HG02798 (cell line): ENCODE results near the gene TMEM80.
"Not testable (repeated sequence)": the region's sequence is repeated elsewhere in the genome, so short reads cannot be mapped to it uniquely, and the experiment has no call there.

ENCODE experiments used
- ATAC-seq: cut with Tn5 transposase; IDR thresholded peaks from one replicate; pipeline ENCODE4 v1.9.1; 2021; ENCODE audit warnings: mild to moderate bottlenecking; ENCODE audit not compliant: unreplicated experiment, poor library complexity

Gene TMEM80

DNA sequence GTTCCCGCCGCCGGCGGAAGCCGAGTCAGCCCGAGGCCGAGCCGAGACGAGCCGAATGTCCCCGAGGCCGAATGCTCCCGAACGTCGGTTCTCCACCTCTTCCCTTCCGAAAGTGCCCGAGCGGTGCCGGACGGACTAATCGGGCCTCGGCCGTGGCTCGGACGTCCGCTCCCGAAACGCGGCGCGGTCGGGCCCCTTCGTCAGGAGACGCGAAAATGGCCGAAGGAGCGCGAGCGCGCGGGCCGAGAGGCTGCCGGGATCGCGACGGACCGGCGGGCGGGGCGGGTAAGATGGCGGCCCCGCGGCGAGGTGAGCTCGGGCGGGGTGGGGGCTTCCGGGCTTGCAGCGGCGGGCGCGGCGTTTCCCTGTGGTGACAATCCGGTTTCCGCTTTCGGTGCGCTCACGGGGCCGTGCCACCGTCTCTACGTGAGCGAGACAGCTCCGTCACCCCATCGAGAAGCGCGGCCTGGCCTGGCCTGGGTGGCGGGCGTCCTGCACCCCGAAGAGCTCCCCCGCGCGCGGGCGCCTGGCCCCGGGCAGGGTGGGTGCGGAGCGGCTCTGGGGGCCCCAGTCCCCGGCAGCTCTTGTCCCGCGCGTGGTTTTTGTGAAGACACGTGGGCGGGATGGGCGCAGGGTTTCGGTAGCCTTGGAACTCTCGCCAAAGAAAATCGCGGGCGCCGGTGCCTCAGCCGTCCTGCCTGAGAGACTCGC, at the start of gene TMEM80:
TMEM80 (plus strand) TSS at position 279 of the 711 bp plus-strand sequence; CDS start at position 291, 12 bp downstream.
- peak; percentile 75 for ATAC-seq

DNA sequence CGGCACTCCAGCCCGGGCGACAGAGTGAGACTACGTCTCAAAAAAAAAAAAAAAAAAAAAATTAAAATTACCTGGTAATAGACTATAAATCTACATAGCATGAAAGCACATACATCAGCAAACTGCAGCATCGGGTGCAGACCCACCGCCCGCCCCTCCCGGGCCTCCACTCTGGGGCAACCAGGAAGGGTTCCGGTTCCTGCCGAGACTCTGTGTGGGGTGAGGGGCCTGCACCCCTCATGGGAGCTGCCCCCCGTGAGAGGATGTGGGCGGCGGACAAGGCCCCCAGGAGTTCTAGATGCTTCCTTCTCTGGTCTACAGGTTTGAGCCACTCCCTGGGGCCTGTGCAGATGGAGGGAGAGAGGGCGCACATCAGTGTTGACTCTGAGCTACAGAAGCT, 49.4 kb upstream of the TMEM80 start:
- ATAC-seq: no peak

DNA sequence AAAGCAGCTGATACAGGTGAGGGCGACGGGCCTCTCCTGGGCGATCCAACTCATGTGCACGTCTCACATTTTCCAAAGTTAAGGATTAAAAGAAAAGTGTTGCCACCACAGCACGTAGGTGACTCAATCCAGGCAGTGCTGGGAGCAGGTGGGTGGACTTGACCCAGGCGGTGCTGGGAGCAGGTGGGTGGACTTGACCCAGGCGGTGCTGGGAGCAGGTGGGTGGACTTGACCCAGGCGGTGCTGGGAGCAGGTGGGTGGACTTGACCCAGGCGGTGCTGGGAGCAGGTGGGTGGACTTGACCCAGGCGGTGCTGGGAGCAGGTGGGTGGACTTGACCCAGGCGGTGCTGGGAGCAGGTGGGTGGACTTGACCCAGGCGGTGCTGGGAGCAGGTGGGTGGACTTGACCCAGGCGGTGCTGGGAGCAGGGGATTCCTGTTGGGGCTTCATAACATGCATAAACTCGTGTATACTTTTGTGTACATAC, 47.9 kb upstream of the TMEM80 start:
- ATAC-seq: not testable (repeated sequence)

DNA sequence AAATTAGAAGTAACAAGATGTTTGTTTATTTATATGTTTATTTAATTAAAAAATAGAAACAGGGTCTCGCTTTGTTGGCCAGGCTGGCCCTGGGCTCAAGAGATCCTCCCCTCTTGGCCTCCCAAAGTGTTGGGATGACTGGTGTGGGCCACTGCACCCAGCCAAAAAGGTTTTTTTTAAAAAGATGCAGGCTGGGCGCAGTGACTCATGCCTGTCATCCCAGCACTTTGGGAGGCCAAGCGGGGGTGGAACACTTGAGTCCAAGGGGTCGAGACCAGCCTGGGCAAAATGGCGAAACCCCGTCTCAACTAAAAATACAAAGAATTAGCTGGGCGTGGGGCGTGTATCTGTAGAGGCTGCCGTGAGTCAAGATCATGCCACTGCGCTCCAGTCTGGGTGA, 45.1 kb upstream of the TMEM80 start:
- ATAC-seq: no peak

DNA sequence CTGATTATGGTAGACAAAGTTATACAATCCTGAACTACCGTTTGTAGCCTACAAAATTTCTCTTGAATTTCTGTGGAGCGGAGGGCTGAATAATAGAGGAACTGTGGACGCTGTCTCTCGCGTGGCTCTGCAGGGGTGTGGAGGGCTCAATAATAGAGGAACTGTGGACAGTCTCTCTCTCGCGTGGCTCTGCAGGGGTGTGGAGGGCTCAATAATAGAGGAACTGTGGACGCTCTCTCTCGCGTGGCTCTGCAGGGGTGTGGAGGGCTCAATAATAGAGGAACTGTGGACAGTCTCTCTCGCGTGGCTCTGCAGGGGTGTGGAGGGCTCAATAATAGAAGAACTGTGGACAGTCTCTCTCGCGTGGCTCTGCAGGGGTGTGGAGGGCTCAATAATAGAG, 42.5 kb upstream of the TMEM80 start:
- not testable (repeated sequence) for ATAC-seq

DNA sequence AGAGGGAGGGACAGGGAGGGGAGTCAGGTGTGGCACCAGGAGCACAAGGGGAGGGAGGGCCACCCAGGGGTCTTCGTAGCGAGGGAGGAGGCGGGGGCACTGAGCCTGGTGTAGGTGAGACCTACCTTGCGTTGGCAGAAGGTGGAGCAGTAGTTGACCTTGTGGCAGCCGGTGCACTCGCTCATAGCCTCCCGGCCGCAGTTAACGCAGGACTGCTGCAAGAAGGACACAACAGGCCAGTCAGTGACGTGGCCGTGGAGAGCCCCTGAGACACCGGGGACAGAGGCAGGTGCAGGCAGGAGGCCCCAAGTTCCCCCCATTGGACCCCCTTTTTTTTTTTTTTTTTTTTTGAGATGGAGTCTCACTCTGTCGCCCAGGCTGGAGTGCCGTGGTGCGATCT, 41.8 kb upstream of the TMEM80 start:
- no peak for ATAC-seq

DNA sequence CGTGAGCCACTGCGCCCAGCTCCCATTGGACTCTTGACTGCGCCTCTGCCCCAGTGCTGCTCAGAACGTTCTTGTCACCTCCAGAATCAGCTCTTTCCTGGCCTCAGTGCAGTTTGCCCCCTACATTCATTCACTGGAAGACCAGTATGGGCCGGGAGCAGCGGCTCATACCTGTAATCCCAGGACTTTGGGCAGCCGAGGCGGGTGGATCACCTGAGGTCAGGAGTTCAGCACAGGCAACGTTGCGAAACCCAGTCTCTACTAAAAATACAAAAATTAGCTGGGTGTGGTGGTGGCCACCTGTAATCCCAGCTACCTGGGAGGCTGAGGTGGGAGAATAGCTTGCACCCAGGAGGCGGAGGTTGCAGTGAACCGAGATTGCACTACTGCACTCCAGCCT, 41.2 kb upstream of the TMEM80 start:
- not testable (repeated sequence) for ATAC-seq

DNA sequence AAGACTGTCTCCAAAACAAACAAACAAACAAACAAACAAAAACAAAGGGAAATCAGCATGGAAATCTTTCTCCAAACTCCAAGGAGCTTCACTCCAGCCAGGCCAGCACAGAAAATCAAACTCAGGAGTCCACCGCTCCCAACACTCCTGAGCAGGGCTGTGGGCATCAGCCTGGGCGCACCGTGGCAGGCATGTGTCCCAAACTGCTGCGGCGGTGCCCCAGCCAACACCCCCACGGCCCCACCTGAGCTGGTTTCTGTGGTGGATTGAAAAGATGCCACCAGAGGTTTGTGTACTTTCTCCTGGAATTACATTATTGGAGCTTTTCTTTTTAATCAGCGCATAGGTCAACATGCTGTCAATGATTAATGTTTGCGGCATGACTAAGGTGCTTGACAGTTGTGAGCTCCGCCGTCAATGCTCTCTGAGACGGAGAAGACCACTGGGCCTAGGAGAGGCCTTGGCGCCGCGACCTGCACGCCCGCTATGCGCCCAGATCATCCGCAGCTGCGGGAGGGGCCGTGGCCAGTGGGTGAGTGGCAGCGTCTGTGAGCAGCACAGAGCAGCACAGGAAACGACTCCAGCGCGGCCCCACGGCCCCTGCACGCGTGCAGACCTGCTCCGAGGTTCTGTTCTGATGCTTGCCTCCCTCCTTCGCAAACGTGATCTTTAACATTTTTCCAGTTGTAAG, 40.4 kb upstream of the TMEM80 start:
- no peak for ATAC-seq

DNA sequence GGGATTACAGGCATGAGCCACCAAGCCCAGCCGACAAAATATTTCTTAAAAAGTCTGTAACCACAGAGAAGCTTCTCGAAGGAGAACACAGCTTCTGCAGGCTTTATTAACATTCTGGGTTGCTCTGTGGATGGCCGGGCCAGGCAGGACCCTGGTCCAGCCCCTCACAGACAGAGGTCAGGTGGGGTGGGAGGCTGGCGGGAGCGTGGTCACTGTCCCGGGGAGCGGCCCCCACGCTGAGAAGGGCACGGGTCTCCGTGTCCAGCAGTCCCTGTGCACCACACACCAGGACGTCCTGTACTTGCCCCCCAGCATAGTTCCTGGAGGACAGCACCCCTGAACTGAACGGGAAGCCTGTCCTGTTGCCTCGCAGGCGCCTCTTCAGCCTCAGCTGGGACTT, 39.2 kb upstream of the TMEM80 start:
- ATAC-seq: no peak

DNA sequence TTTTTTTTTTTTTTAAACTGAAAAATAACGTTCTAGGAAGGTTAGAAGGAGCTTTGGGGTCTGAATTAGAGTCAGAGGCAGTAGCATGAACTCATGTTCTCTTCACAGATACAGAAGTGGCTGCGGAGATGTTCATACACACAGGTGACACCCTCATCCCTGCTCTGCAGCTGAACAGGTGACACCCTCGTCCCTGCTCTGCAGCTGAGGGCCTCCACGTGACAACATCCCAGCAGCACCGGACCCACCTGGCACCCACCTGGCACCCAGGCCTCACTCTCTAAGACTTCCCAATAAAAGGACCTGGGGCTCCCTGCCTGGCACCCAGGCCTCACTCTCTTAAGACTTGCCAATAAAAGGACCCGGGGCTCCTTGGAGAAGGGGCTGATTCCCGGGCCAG, 38.8 kb upstream of the TMEM80 start:
- ATAC-seq: no peak

DNA sequence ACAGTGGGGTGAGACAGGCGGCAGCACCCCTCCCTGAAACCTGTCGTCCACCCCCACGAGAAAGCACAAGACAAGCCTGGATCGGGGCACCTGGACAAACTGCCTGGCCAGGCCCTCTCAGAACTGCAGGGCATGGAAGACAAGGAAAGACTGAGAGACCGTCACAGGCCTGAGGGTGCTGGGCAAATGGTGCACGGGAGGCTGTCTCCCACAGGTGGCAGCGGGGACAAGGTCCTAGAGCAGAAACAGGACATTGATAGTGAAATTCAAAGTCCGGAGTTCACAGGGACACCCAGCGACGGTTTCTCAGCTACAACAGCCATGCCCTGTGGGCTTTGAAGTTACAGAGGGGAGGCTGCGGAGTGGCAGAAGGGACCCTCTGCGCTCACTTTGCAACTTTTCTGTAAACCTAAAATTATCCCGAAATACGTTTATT, 37.9 kb upstream of the TMEM80 start:
- ATAC-seq: no peak

DNA sequence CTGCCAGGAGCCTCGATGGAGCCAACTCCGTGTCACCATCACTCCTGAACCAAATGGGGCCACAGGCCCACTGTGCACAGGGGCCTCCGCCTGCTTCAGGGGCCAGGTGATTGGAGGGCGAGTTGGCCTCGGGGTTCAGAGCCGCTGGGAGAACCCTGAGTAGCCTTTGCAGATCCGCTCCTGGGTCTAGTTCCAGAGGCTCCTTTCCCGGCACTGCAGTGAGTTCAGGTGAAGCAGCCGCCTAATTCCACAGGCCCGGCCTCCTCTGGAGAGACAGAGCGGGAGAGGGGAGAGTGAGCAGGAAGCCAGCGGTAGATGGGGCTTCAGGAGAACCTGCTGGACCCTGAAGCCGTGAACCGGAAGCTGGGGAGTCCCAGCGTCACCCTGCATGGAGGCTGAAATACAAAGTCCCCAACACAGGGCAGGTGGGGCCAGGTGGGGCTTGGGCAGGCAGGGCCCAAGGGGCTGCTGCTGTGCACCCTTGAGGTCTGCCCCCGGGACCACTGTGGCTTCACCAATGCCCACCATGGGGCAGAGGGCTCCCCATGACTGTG, 36.0 kb upstream of the TMEM80 start:
- no peak for ATAC-seq

DNA sequence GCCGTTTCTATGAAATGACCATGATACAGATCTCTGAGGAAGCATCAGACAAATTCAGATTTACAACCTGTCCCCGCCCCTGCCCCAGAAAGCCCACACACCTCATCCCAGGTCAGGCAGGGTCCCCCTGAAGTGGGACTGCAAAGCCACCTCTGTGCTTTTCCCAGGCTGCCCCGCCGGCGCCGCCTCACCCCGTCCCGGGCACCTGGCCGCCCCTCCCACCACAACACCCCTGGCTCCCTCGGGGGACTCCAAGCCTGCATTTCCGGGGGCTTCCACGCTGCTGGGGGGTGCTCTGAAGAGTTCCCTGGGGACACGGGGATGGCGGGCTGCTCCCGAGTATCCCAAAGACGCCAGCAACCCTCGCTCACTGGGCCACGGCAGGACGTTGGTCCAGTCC, 35.3 kb upstream of the TMEM80 start:
- no peak for ATAC-seq

DNA sequence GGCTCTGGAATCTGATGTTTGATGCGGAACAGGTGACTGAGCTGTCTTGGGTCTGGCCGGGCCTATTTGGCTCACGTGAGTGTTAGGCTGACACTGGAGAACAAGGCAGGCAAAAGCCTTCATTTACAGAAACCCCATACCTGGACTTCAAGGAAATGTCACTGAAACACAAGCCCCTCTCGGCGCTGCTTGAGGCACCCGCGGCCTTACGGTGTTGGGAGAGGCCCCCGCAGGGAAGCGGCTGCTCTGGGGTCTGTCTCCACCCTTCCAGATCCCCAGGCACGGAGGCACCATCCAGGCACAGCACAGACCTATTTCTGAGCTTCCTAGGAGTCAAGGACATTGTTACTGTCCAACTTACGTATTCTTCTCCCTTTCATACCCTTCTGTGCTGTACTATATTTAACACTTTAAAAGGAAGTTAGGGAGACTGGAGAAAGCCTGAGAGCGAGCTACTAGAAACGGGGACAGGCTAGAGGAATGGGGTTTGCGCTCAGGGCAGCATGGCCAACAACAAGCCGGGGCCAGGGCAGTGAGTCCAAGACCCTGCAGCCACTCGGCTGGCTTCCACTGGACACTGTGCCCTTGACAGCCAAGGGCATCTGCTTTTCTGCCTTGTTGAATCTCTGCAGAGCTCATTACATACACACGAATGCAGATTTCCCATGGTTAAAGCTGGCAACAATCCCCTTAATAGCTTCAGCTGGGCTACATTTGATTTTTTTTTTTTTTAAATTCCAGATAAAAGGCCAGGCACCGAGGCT, 34.8 kb upstream of the TMEM80 start:
- ATAC-seq: no peak

DNA sequence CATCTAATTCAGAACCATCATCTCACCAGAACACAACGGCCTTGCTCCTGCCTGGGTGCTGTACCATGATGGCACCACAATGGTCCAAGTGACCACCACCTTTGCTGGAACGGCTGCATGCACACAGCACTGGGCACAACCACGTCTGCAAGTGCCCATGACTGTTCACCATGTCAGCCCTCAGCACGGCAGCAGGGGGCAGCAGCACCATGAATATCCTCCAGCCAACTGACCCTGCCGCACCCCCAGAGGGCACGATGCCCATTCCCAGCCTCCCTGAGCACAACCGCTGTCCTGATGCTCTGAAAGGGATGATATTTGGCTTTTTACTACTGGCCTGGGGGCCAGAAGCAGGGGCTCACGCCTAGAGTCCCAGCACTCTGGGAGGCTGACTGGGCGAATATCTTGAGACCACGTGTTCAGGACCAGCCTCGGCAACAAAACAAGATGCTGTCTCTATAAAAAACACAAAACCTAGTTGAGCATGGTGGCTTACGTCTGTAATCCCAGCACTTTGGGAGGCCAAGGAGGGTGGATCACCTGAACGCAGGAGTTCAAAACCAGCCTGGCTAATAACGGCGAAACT, 32.8 kb upstream of the TMEM80 start:
- ATAC-seq: no peak

DNA sequence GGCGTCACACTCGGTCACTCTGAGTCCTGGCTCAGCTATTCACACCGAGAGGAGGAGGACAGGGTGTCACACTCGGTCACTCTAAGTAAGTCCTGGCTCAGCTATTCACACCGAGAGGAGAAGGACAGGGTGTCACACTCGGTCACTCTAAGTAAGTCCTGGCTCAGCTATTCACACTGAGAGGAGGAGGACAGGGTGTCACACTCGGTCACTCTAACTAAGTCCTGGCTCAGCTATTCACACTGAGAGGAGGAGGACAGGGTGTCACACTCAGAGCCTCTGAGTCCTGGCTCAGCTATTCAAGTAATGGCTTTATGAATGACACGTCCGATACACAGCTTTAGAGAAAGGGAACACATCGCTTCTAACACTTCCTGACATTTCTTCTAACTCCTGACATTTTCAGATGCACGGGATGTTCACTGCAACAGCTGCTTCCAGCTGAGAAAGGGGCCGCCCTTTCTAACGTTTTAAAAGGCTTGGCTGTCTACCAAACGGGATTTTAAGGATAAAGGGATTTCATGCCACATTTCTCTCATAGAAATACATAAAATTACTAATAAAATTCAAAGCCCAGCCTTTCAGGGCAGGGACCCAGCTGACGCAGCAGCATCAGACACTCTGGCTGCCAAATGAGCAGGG, 30.4 kb upstream of the TMEM80 start:
- ATAC-seq: no peak

DNA sequence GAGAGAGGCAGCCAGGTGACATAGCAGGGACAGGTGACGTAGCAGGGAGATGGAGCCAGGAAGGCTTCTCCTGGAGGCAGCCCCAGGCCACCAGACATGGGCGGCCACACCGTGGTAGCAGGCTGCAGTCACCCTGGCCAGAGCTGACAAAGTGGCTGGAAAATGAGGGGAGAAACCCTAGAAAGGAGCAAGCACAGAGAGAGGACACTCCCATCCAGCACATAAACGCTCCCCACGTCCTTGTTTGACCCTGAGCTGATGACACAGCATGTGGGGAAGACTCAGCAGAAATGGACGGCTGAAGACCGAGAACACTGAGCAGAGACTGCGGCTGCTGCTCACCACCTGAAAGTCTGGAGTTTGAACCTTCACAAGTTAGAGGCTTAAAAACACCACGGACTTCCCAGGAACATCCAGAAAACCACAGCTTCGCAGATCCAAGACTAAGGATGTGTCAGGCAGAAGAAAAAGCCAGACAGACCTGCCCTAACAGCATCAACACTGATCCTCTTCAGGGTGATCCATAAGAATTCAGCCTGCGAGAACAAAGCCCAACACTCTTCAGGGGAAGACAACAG, 29.8 kb upstream of the TMEM80 start:
- no peak for ATAC-seq

DNA sequence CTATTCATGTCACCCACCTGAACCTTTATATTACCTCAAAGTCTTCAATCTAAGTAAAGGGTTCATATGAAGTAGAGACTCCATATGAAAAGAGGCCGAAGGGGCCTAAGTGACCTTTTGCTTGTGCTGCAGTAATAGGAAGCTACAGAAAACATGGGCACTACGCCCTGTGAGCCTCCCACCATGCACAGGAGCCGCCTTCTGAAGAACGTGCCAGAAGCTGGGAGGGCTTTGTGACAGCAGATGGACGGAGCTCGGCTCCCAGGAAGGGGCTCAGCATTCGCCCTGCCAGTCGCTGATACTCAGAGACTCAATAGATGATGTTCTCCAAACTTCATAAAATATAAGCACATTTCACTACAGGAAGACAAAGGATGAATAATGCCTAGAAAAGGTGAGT, 21.8 kb upstream of the TMEM80 start:
- ATAC-seq: no peak

DNA sequence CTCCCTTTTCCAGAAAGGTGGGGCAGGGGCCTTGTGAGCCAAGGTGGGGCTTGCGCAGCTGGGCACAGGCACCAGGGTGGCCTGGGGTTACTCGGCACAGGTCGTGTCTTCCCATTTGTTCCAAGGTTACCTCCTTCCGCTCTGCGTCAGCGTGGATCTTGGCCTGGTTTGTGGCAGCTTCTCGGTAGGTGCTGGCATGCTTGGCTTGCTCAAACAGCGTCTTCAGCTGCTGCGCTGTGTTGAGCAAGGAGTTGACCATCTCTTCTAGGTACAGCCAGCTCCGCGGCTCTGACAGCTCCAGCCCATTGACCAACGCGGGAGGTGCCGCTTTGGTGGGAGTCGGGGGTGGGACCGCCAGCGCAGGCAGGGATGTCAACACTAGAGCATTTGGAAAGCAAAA, 21.2 kb upstream of the TMEM80 start:
- ATAC-seq: no peak

DNA sequence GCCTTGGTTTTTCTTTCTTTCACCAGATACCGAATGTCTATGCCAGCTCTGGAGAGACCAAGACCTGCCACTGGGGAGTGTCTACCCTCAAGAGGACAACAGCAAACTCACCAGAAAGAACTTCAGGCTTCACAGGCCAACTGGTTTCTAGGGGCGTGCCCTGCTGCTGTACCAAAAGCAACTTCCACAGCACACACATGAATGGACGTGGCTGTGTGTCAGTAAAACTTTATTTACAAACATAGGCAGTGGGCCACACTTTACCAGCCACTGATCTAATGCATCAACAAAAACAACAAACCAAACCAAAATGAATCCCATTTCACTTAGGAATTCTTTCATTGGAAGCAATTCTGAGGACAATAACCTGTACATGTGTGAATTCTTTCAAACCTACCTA, 17.3 kb upstream of the TMEM80 start:
- no peak for ATAC-seq
